Ascending aorta (tissue), 2 donors: ENCODE measurements around the gene MYBBP1A. TPM values are rescaled to one million over a fixed set of nuclear protein-coding genes. Genes with fewer than 3 reads are reported as not detected.
A peak's percentile ranks its signal among the peaks of the same experiment; 100 is the strongest.

Source experiments
- DNase-seq, 2 donors: peaks; one replicate each; pipeline ENCODE4 v3.0.0-alpha.2; 2019; ENCODE audit warnings: low spot score in 2 of 2
- H3K27ac ChIP-seq, 2 donors: fragments of 200-600 bp; sonication (generic); one replicate each; pipeline ENCODE4 v1.5.1; 2016 to 2017; ENCODE audit warnings: mild to moderate bottlenecking in 1 of 2
- H3K27me3 ChIP-seq: fragments of 200-600 bp; sonication (generic); one replicate; pipeline ENCODE4 v1.5.1; 2017
- H3K36me3 ChIP-seq, 2 donors: fragments of 200-600 bp; sonication (generic); one replicate each; pipeline ENCODE4 v1.5.1; 2016
- H3K4me1 ChIP-seq, 2 donors: fragments of 200-600 bp; sonication (generic); one replicate each; pipeline ENCODE4 v1.5.1; 2016 to 2017; ENCODE audit warnings: mild to moderate bottlenecking in 1 of 2
- H3K4me3 ChIP-seq, 2 donors: fragments of 200-600 bp; sonication (generic); one replicate each; pipeline ENCODE4 v1.5.1; 2016 to 2017; ENCODE audit warnings: mild to moderate bottlenecking in 1 of 2
- H3K9me3 ChIP-seq, 2 donors: fragments of 200-600 bp; sonication (generic); one replicate each; pipeline ENCODE4 v1.5.1; 2016
- CTCF ChIP-seq, 3 experiments: fragments of 200-600 bp in 2 of 3; fragments of 450-650 bp in 1 of 3; sonication (generic) in 2 of 3; IDR thresholded peaks; one replicate each; pipeline ENCODE4 v1.5.1; 2016 to 2019; ENCODE audit warnings: antibody characterized with exemption in 3 of 3, mild to moderate bottlenecking in 1 of 3, moderate library complexity in 1 of 3
- intact Hi-C: fragments of 100-400 bp; cut with DNase I; formaldehyde crosslinking; loops from one replicate; pipeline ENCODE4 v1.15.1; 2023
- total RNA-seq: library from RNA; depleted of rRNA; stranded (reverse); fragments of >200 nt; gene quantifications from one replicate; pipeline ENCODE4 v1.1.0, GENCODE V29; 2016

The MYBBP1A gene
- total RNA-seq, 1 donor from 2014 or later: 94.5 TPM

- intact Hi-C loops: no loop called here
- no peak for DNase-seq
- Histone ChIP-seq H3K4me1 (peaks cover 0 to 1% of the 10 kb centered on the region in 2 donors), H3K4me3 (no peak overlapping the region), H3K36me3 (no peaks in the 10 kb centered on the region), H3K27ac (peak overlapping the region; percentile 9 to 63), H3K9me3 (no peaks in the 10 kb centered on the region), H3K27me3 (no peaks in the 10 kb centered on the region)
- TF ChIP-seq CTCF (IDR thresholded peaks at IDR 0.05): no peak
Measured at GRCh38 chr17:4518901-4519300, 36.3 kb downstream of the MYBBP1A start.

GRCh38 chr17:4516735-4517134 lies 38.4 kb downstream of the MYBBP1A start:
- H3K36me3 ChIP-seq: no peaks in the 10 kb centered on the region
- intact Hi-C loops: no loop called here
- H3K27me3 ChIP-seq: no peaks in the 10 kb centered on the region
- H3K4me3 ChIP-seq: no peak overlapping the region
- peaks cover 0 to 5% of the 10 kb centered on the region in 2 donors for H3K4me1 ChIP-seq
- no peak for DNase-seq
- TF ChIP-seq CTCF (IDR thresholded peaks at IDR 0.05): no peak
- H3K9me3 ChIP-seq: no peaks in the 10 kb centered on the region
- H3K27ac ChIP-seq: no peak overlapping the region

GRCh38 chr17:4515501-4515900 lies 39.7 kb downstream of the MYBBP1A start:
- H3K4me1 ChIP-seq: peaks cover 0 to 5% of the 10 kb centered on the region in 2 donors
- intact Hi-C loops: no loop called here
- H3K9me3 ChIP-seq: no peaks in the 10 kb centered on the region
- H3K4me3 ChIP-seq: no peak overlapping the region
- DNase-seq: no peak
- H3K27ac ChIP-seq: no peak overlapping the region
- H3K27me3 ChIP-seq: no peaks in the 10 kb centered on the region
- no peaks in the 10 kb centered on the region for H3K36me3 ChIP-seq
- no peak for TF ChIP-seq CTCF (IDR thresholded peaks at IDR 0.05)

GRCh38 chr17:4514779-4515178 lies 40.4 kb downstream of the MYBBP1A start:
- H3K9me3 ChIP-seq: no peaks in the 10 kb centered on the region
- H3K36me3 ChIP-seq: no peaks in the 10 kb centered on the region
- no peak overlapping the region for H3K4me3 ChIP-seq
- peak overlapping the region in 1 of 2 donors; percentile 4 for H3K27ac ChIP-seq
- H3K4me1 ChIP-seq: peaks cover 3 to 7% of the 10 kb centered on the region in 2 donors
- no peak for TF ChIP-seq CTCF (IDR thresholded peaks at IDR 0.05)
- DNase-seq: no peak
- no peaks in the 10 kb centered on the region for H3K27me3 ChIP-seq
- intact Hi-C loops: no loop called here

- no peaks in the 10 kb centered on the region for H3K27me3 ChIP-seq
- H3K4me1 ChIP-seq: peaks cover 4 to 12% of the 10 kb centered on the region in 2 donors
- no peak for DNase-seq
- no peaks in the 10 kb centered on the region for H3K9me3 ChIP-seq
- no peak overlapping the region for H3K4me3 ChIP-seq
- H3K27ac ChIP-seq: peak overlapping the region; percentile 53 to 73
- TF ChIP-seq CTCF (IDR thresholded peaks at IDR 0.05): no peak
- H3K36me3 ChIP-seq: no peaks in the 10 kb centered on the region
- intact Hi-C loops: no loop called here
Measured at GRCh38 chr17:4514206-4514605, 41.0 kb downstream of the MYBBP1A start.
